ENCODE data around the gene AGER.

DNA sequence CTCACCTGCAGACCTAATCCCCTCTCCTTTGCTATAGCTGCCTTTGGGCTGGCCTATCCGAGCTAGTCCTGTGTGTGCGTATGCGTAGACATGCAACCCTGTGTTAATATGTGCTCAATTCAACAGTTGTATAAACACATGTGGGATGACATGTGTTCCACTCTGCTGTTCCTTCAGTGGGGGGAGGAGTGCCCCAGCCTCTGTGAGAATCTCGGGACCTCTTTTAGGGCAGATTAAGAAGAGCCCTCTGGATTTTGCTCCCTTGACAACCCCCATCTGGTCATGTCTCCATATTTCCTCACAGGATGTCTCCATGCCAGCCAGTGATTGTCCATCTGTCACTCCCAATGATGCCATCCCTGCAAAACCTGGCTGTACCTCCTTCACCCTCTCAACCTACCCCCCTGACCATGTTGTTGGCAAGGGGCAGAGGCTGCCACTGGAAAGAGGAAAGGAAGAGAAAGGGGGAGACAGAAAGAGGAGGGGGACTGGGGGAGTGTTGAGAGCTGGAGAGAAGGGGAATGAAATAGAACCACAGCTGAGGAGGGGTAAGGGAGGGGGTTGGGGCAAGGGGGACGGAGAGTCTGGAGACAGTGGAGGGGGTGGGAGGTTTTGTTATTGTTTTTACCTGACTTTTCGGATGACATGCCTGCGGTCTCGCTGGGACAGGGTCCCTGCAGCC lies 32.7 kb downstream of the AGER start:
- TF ChIP-seq POLR2A (IDR thresholded peaks at IDR 0.05; ENCODE audit: low read length) (no peak), GATA1 (IDR thresholded peaks at IDR 0.05; ENCODE audit: low read depth, low read length) (no peak)

All from erythroblast (primary cell).